ENCODE results near the gene DDX5.

DDX5 gene

DNA sequence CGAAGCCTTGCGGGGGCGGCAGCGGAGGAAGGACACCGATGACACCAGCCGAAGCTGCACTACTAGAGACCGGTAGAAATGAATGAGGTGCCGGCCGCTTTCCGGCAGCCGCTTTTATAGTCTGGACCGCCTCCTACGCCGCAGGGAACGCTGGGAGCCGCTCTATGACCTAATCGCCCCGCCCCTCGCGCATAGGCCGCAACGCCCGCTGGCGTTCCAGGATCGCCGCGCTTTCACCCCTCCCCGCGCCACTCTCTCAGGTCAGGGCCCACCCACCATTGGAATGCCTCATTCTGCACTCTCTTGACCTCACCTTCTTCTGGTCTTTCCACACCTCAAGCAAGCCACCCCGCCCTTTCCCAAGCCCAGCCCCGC is at the start of gene DDX5:
Gene DDX5, minus strand, starts transcription at position 89 of the 375 bp plus-strand sequence. CDS start 170 bp downstream, outside the sequence.
- peak; percentile 95 for DNase-seq (ENCODE audit: low read depth)

DNA sequence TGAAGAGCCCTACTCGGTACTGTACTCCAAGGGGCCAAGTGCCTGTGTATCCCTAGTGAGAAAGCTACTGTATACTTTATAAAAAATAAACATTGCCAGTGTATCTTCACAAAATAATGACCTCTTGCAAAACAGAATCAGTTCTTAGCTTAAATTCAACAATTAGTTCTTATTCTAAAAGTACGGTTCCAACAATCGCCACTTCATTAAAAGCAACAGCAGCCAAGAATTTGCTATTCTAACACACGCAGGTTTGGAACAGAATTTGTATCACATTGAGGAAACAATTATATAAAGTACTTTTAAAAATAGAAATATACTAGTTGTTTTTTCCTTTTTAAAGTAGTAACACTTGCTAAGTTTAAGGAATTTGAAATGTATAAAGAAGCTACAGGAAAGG is 49.2 kb upstream of the DDX5 start:
- DNase-seq (ENCODE audit: low read depth) = no peak

DNA sequence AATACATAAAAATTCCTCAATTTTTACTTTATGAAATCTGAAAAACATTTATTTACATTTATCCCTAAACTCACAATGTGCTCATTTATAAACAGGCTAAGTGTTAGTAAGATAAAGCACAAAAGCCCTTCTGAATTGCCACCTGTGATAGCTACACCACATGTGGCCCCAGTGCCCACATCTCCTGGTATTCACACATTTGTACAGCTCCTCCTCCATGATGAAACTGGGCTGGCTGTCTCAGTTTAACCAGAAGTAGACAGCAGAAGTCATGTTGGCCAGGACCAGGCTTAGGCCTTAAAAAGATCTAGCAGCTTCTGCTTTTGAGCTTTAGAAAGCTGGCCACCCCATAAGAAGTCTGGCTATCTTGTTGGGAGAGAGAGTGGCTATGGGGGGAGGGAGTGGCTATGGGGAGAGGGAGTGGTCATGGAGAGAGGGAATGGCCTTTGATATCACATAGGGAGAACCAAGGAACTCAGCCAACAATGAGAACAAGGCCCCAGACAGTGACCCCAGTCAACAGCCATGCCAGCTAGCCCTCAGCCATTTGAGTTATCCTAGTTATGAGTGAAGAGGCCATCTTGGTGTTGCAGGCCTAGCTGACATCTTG is 48.0 kb upstream of the DDX5 start:
- DNase-seq (ENCODE audit: low read depth) = no peak

DNA sequence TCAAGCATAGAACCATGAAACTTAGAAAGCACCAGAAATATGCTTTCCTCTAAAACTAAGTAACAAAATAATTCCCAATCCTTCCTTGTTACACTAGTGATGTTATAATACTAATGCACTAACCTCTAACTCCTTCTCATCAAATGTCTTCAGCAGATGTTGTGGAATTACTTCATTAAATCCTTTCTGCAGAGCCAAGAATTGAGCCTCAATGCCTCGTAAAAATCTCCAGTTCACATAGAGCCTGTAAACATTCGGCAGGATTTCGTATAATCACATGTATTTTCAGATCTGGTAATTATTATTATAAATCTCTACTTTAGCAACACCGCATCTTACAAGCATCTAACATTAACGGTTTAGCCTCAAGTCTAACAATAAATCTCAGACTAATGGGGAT is 45.4 kb upstream of the DDX5 start:
- DNase-seq (ENCODE audit: low read depth) = no peak

DNA sequence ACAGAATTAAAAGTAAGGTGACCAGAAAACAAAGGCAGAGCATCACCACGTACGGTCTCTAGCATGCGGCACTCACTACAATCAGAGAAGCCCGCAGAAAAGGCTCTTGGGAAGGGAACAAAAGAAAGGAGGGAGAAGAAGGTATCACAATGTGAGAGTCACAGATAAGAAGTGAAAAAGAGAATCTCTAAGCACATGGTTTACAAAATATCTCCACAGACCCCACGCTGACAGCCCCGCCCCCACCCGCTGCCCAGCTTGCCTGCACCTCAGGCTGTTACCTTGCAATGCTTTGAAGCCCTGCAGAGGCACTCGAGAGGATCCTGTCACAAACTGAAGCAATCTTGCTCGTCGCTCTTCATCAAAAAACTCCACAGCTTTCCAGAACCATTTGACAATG is 41.2 kb upstream of the DDX5 start:
- no peak for DNase-seq (ENCODE audit: low read depth)

DNA sequence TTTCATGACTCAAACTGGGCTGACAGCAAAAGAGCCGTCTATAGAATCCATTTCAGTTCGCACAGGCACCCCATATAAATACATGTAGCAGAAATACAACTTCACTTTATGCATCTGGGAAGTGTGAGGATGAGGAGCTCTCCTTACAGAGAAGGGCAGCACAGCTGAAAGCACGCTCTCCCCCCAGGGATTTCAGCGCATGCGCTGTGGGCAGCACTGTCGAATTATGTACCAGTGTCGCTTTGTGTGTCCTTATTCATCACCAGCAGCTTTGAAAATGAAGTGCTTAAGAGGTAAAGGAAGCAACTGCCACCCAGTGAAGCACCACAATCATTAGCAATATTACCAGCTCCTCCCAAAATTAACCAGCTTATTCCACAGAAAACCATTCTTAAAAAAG is 40.6 kb upstream of the DDX5 start:
- DNase-seq (ENCODE audit: low read depth) = no peak

DNA sequence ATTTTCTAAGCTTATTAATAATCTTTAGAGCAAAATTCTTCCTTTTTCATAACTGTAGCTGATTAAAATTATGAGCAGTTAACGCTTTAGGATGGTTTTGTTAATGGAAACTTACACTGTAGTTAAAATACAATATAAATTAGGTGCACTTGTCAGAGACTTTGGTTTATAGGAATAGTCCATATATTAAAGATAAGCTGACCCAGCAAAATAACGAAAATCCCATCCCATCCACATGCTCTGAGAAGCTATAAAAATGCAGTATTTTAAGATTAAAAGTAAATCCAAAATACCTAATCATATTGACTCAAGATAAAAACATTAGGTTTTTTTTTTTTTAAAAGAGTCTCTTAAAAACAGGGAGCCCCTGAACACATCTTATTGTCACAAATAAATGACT is 38.7 kb upstream of the DDX5 start:
- no peak for DNase-seq (ENCODE audit: low read depth)

DNA sequence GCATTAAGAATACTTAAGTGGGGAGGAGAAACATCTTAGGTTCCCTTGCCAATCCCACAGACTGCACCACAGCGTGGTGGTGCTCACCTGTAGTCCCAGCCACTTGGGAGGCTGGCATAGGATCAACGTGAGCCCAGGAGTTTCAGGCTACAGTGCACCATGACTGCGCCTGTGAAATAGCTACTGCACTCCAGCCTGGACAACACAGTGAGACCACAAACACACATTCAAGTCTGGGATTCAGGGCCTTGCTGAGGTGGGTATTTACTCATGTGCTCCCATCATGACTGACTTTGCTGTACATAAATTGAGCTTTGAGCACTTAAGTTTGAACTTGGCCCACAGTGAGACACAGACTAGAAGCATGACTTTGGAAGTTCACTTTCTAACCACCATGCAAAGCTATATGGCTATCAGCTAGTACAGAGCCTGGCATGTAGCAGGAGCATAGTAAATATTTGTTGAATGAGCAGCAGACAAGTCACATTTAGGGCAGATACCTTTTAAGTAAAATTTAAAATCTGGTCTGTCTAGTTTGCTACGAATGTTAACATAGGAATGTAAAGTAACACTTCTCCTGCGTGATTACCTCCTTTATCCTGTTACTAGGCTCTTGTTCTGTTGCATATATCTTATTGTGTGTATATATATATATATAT is 34.2 kb upstream of the DDX5 start:
- DNase-seq (ENCODE audit: low read depth) = no peak

DNA sequence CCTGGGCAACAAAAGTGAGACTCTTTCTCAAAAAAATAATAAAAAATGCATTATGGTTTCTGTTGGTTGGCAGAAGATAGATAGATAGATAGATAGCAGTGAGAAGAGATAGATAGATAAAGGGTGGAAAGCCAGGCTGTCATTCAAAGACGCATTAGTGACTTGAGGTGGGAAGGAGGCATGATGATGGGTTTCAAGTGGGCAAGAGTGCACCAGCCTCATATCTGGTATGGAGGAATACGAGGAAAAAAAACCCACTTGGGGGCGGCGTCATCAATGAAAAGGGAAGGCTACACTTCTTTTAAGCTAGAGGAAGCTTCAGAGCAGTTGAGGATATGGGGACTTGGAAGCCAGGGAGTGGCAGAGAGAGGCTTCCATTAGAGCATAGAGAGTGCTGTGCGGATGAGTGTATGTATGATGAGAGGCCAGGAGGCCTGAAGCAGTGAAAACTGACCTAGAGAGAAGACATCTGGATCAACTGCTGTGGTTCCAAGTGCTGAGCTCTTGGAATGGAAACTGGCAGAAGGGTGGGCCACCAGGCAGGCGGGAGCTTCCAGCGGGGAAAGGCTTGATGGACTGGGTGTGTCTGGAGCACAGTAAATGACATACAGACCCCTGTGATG is 32.5 kb upstream of the DDX5 start:
- DNase-seq (ENCODE audit: low read depth) = no peak

DNA sequence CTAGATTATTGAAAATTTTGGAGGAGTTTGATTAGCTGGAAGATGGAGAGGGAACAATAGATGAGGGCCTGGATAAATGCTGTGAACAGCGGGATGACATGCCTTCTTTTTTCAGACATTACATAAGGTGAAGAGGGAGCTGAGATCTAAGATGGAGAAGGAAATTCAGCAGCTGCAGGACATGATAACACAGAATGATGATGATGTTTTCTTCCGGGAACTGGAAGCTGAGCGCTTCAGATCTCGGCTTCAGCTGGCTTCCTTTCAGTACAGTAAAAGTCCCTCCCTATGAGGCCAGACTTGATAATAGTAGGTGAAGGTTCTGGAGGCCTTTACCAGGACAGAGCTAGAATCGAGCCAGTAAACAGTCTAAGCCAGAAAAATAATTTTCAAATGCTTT is 31.4 kb upstream of the DDX5 start:
- DNase-seq (ENCODE audit: low read depth) = no peak

DNA sequence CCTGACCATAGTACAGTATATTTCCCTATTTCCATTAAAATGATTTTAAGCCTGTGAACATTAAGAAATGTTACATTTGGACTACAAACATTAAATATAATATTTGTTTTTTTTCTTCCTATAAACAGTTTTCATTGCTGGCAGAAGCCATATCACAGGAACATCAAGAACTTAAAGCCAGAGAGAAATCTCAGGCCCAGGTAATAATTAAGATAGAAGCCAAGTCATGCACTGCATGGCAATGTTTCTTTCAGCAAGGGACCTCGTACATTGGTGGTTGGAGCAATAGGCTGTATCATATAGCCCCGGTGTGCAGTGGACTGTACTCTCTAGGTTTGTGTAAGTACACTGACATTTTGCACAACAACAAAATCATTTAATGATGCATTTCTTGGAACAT is 30.8 kb upstream of the DDX5 start:
- DNase-seq (ENCODE audit: low read depth) = no peak

DNA sequence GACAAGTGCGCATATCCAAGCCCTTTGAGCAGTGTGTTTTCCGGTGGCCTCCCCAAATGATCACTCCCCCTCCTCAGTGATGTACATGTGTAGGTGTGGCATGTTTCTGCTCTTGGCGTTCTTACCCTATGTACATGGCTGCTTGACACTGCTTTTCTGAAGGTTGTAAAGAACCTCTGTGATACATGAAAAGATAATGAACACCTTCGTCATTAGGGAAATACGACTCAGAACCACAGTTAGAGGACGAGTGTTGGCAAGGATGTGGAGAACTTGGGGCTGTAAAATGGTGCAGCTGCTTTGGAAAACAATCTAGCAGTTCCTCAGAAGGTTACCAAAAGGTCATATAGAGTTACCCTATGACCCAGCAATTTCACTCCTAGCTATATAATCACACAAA is 29.3 kb upstream of the DDX5 start:
- no peak for DNase-seq (ENCODE audit: low read depth)

DNA sequence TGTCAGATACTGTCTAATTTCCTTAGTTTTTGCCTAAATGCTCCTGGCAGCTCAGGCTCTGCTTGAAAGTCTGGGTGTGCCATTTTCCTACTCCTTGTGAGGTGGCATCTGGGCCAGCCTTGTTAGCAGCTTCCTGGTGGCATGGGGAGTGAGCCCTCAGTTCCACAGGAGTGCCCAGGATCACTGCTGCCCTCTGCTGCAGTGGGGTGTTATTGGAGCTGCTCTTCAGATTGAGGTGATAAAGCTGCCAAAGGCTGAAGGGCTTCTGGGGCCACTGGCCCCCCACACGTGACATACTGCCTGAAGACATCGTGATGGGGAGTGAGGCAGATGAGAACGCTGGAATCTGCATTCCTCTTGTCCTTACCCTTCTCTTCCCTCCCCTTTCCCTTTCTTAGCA is 28.1 kb upstream of the DDX5 start:
- no peak for DNase-seq (ENCODE audit: low read depth)

DNA sequence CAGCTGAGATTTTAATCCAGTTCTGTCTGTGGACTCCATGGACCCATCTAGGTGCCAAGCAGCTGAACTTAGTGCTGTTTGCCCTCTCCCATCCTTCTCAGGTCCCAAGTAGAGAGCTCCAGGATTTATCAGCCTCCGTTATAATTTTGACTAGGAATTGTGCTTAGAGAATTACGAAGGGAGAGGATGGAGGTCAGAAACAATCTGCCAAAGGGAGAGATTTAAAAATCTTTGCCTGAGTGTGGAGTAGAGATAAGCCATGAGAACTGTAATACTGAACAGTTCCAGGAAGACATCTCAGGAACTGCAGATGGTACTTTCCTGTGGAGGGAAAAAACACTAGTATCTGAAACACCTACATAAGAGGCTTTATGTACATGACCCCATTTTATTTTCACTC is 27.7 kb upstream of the DDX5 start:
- DNase-seq (ENCODE audit: low read depth) = no peak

DNA sequence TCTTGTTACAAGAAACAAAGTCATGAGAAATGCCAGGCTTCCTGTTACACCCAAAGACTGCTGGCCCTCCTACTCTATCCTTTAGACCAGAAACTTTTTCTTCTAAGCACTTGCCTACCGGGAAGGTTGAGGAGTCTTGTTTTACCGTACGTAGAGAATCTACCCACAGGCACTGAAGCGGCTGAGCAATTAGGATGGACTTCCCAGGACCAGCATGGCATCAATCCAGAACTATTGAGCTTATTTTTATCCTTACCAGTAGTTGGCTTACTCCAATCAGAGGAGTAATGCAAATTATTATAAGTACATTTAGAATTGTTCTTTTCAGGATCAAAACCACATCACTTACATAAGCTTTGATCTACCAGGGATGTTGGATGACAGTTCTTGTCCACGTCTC is 26.3 kb upstream of the DDX5 start:
- no peak for DNase-seq (ENCODE audit: low read depth)

DNA sequence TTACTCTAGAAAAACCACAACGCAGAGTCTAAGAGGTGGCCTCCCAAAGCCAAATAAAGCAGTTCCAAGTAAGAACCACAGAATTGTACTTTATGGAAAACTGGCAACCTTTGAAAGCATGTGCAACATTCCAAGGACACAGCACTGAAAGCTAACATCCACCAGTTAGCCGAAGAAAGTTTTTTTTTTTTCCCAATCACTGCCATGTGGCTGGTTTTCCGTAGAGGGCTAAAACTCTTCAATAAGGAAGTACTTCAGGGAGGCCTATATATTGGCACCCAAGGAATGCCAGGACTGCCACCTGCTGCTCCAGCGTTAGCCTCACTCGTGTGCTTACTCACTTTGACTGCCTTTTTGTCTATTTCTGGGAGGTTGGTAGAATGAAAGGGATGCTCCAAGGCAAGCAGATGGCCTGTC is 25.9 kb upstream of the DDX5 start:
- no peak for DNase-seq (ENCODE audit: low read depth)

DNA sequence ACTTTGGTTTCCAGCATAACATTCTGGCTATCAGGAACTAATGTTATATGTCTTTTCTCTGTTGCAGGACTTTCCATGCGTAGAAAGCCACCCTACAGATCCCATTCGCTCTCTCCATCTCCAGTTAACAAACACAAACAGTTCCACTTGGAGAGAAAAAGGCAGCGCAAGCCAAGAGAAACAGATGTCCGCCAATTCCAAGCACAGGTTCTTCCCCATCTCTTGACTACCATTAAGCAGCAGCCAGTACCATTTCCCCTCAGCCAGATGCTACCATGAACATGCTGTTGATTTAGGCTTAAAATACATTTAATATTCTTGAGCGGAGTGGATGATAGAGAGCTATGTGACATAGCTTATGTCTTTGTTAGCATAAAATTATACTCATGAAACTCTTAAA is 23.1 kb upstream of the DDX5 start:
- no peak for DNase-seq (ENCODE audit: low read depth)

DNA sequence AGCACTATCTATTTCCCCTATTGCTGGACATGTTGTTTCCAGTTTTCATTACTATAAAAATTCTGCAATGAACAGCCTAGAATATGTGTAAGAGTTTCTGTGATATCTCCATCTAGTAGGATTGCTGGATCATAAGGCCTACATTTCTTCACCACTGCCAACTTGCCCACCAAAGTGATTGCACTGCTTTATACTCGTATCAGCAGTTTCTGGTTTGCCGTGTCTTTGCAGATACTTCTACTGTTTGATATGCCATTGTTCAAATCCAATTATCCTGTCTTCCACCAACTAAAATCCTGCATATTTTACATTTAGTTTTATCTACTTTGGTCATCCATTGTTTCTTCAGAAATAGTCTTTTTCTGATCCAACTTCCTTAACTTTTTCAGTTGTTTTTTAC is 21.8 kb upstream of the DDX5 start:
- DNase-seq (ENCODE audit: low read depth) = no peak

DNA sequence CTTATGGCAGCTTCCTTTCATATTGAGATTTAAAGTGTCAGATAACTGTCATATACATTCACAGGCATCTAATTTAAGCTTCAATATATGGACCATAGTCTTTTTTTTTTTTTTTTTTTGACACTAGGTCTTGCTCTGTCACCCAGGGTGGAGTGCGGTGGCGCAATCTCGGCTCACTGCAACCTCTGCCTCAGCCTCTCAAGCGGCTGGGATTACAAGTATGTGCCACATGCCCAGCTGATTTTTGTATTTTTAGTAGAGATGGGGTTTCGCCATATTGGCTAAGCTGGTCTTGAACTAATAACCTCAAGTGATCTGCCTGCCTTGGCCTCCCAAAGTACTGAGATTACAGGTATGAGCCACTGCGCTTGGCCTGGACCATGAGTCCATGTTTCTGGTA is 14.3 kb upstream of the DDX5 start:
- no peak for DNase-seq (ENCODE audit: low read depth)

DNA sequence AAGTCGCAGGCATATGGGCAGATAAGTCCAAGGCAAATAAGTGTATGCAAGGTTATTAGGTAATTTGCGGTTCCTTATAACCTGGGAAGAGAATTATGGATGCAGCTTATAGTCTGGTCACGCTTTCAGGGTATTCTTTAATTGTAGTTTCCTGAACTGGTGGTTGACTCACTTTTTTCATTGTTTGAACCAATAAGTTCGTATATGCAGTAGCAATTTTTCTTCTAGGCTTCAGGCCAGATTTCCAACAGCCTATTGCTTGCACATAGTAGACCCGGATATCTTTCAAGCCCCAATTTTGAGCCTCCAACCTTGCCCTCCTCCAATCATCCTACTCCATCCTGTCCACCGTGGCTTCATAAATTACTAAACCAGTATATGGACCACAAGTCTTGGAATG is 13.5 kb upstream of the DDX5 start:
- DNase-seq (ENCODE audit: low read depth) = no peak

DNA sequence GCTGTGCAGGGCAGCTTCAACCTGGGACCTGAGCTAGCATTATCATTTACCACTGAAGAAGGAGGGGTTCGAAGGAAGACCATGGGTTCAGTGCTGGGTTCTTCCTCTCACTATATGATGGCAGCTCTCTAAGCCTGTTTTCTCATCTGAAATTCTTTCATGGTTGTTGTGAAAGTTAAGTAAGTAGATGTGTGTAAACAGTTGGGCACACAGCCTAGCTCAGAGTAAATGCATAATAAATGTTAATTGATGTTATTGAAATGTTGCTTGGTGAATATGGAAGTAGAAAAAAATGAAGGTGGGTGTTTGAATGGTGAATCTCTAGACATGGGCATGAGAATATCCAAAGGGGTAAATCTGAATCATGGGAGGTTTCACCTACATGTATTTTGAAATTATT is 9.7 kb upstream of the DDX5 start:
- no peak for DNase-seq (ENCODE audit: low read depth)

DNA sequence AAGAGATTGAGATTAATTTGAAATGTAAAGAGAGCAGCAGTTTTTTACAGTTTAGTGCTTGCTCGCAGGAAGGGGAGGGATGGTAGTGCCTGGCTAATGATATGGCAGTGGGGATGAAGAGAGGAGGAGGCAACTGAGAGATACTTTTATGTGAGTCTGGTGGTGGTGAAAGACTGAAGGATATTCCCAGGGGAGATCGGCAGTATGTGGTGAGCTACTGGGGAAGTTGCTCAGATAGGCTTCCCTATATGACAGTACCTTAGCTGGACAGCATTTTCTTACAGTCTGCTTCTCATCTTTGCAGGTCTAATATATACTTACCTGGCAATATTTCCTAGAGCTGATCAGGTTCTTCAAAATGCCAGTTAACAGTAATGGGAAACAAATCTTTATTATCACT is 9.3 kb upstream of the DDX5 start:
- DNase-seq (ENCODE audit: low read depth) = no peak

DNA sequence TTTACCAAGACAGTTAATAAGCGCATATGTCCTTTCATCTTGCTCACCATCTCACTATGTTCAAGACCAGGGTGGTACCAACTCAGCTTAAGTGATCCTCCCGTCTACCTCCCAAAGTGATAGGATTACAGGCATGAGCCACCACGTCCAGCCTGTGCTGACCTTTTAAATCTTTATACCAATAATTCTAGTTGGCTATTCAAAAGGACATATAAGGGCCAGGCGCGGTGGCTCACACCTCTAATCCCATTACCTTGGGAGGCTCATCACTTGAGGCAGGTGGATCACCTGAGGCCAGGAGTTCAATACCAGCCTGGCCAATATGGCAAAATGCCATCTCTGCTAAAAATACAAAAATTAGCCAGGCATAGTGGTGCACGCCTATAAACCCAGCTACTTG is 3.1 kb upstream of the DDX5 start:
- DNase-seq (ENCODE audit: low read depth) = no peak

DNA sequence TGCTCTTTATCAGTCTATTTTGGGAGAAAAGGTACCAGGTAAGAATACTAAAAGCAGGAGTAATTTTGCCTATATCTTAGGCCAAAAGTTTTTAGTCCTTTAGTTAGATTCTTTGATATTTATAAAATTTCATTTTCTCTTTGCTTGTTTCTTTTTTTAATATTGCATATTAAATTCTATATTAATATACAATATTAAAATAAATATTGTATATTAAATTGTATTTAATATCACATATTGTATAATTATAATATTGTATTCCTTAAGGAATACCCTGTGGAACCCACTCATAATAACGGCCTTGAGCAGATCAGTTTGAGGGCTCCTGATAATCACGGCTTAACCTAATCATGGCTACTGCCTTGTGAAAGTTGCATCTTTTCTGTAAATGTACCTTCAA is 2.6 kb upstream of the DDX5 start:
- no peak for DNase-seq (ENCODE audit: low read depth)

All from stimulated activated CD8-positive, alpha-beta memory T cell treated with anti-CD3 and anti-CD28 coated beads, Interleukin-12 subunit alpha, Interleukin-12 subunit beta, amount 100 ng/mL, for 1 hour (primary cell).